Neural crest cell (in vitro differentiated cells): ENCODE data around the gene IL1B. TPM values are rescaled to one million over a fixed set of nuclear protein-coding genes. Genes with fewer than 3 reads are reported as not detected.

Experiments used
- DNase-seq: peaks from one replicate; pipeline ENCODE4 v3.0.0; 2021; ENCODE audit warnings: low read depth, mixed read lengths, low spot score
- H3K27ac Mint-ChIP-seq: one replicate; pipeline ENCODE4 v1.8.0; 2021; ENCODE audit warnings: mild to moderate bottlenecking, mixed read lengths; ENCODE audit not compliant: unreplicated experiment
- H3K27me3 Mint-ChIP-seq: 2 replicates; pipeline ENCODE4 v1.8.0; 2021; ENCODE audit warnings: low read depth, mild to moderate bottlenecking, mixed read lengths
- H3K36me3 Mint-ChIP-seq: 2 replicates; pipeline ENCODE4 v1.8.0; 2021; ENCODE audit warnings: low read depth, mild to moderate bottlenecking, mixed read lengths
- H3K4me1 Mint-ChIP-seq: 2 replicates; pipeline ENCODE4 v1.8.0; 2021; ENCODE audit warnings: mixed read lengths
- H3K4me3 Mint-ChIP-seq: one replicate; pipeline ENCODE4 v1.8.0; 2021; ENCODE audit warnings: mild to moderate bottlenecking, mixed read lengths
- H3K9me3 Mint-ChIP-seq: 2 replicates; pipeline ENCODE4 v1.8.0; 2021; ENCODE audit warnings: mixed read lengths
- CTCF ChIP-seq: fragments of 200-600 bp; sonication (generic); conservative IDR thresholded peaks from 2 replicates; pipeline ENCODE4 v1.5.0; 2021; ENCODE audit warnings: antibody characterized with exemption, mild to moderate bottlenecking
- total RNA-seq: library from RNA; stranded (reverse); gene quantifications from 2 replicates; pipeline ENCODE4 v1.2.1, GENCODE V29; 2021

IL1B gene
- total RNA-seq, 1 donor from 2014 or later = not detected

- no peak for DNase-seq
Measured at GRCh38 chr2:112784199-112785189, 52.1 kb downstream of the IL1B start, which contains the start of gene IL1A. Gene IL1A, minus strand, starts transcription at chr2:112784493. Its CDS starts 723 bp downstream, at chr2:112783770.

GRCh38 chr2:112783187-112783714 is 53.3 kb downstream of the IL1B start:
- H3K36me3 Mint-ChIP-seq = no peaks in the 10 kb centered on the region
- no peak for TF ChIP-seq CTCF
- H3K4me3 Mint-ChIP-seq = no peak overlapping the region
- no peak overlapping the region for H3K27ac Mint-ChIP-seq
- H3K9me3 Mint-ChIP-seq = no peaks in the 10 kb centered on the region
- peaks cover 13% of the 10 kb centered on the region for H3K4me1 Mint-ChIP-seq
- H3K27me3 Mint-ChIP-seq = no peaks in the 10 kb centered on the region
- no peak for DNase-seq

More at GRCh38 chr2:112784199-112785189, 52.1 kb downstream of the IL1B start, which contains the start of gene IL1A:
- no peaks in the 10 kb centered on the region for H3K27me3 Mint-ChIP-seq
- peaks cover 2% of the 10 kb centered on the region for H3K9me3 Mint-ChIP-seq
- H3K4me1 Mint-ChIP-seq = peaks cover 12% of the 10 kb centered on the region
- no peaks in the 10 kb centered on the region for H3K36me3 Mint-ChIP-seq
- no peak for TF ChIP-seq CTCF
- H3K4me3 Mint-ChIP-seq = no peak within 1 kb of the TSS
- no peak within 1 kb of the TSS for H3K27ac Mint-ChIP-seq

GRCh38 chr2:112782234-112782799 is 54.3 kb downstream of the IL1B start:
- no peak for DNase-seq
- peaks cover 22% of the 10 kb centered on the region for H3K4me1 Mint-ChIP-seq
- H3K27me3 Mint-ChIP-seq = no peaks in the 10 kb centered on the region
- no peaks in the 10 kb centered on the region for H3K36me3 Mint-ChIP-seq
- H3K27ac Mint-ChIP-seq = no peak overlapping the region
- no peak for TF ChIP-seq CTCF
- H3K4me3 Mint-ChIP-seq = no peak overlapping the region
- peaks cover 2% of the 10 kb centered on the region for H3K9me3 Mint-ChIP-seq

Other genes with a start within 250 kb of the IL1B start
- 114 and 116 TPM in 2 replicates for gene SLC20A1, start 190.8 kb downstream of the IL1B start, total RNA-seq
- gene NT5DC4, start 115.8 kb downstream of the IL1B start, total RNA-seq = not detected in 2 replicates
- gene CKAP2L, start 72.2 kb downstream of the IL1B start, total RNA-seq = 27.4 and 31.3 TPM in 2 replicates
- not detected in 2 replicates for gene IL1A, start 52.3 kb downstream of the IL1B start, total RNA-seq
- gene IL37, start 74.4 kb upstream of the IL1B start, total RNA-seq = 0.40 TPM in 1 of 2 replicates, not detected in the other
- gene IL36G, start 141.2 kb upstream of the IL1B start, total RNA-seq = not detected in 2 replicates
- gene IL36A, start 168.7 kb upstream of the IL1B start, total RNA-seq = not detected in 2 replicates
- not detected in 2 replicates for gene IL36B, start 216.1 kb upstream of the IL1B start, total RNA-seq
- gene IL36RN, start 222.4 kb upstream of the IL1B start, total RNA-seq = not detected in 2 replicates
- not detected in 2 replicates for gene IL1F10, start 231.2 kb upstream of the IL1B start, total RNA-seq